Bronchial epithelial cell (primary cell): ENCODE results near the gene APOL4. TPM values are rescaled to one million over a fixed set of nuclear protein-coding genes. Genes with fewer than 3 reads are reported as not detected.

ENCODE experiments used
- DNase-seq: peaks from one replicate; pipeline ENCODE4 v3.0.0-alpha.2; 2010; ENCODE audit warnings: low read depth
- FAIRE-seq: peaks from 2 replicates; lab custom pipeline; 2011; peaks lifted over from hg19 to GRCh38; lab: Jason Lieb, UNC
- H3K27me3 ChIP-seq: 2 replicates; pipeline ENCODE4 v1.5.1; 2011; ENCODE audit warnings: low read length; ENCODE audit not compliant: control insufficient read depth, insufficient read depth
- H3K36me3 ChIP-seq: 2 replicates; pipeline ENCODE4 v1.5.1; 2011; ENCODE audit warnings: low read length; ENCODE audit not compliant: control insufficient read depth, insufficient read depth
- H3K4me3 ChIP-seq: 2 replicates; pipeline ENCODE4 v1.5.1; 2011; ENCODE audit warnings: mild to moderate bottlenecking, low read depth, low read length, control low read depth
- total RNA-seq: library from RNA; depleted of rRNA; stranded (reverse); fragments of >200 nt; gene quantifications from 2 replicates; pipeline ENCODE4 v1.2.1, GENCODE V29; 2014
- TF ChIP-seq, protein P1 (sequence below): IDR thresholded peaks from 2 replicates; pipeline ENCODE4 v1.5.1; 2011; ENCODE audit warnings: mild to moderate bottlenecking, moderate library complexity, low read length, control low read depth, inconsistent platforms; ENCODE audit not compliant: insufficient read depth, severe bottlenecking

Gene APOL4
- total RNA-seq, 1 donor from 2014 or later: under 0.01 TPM

DNA sequence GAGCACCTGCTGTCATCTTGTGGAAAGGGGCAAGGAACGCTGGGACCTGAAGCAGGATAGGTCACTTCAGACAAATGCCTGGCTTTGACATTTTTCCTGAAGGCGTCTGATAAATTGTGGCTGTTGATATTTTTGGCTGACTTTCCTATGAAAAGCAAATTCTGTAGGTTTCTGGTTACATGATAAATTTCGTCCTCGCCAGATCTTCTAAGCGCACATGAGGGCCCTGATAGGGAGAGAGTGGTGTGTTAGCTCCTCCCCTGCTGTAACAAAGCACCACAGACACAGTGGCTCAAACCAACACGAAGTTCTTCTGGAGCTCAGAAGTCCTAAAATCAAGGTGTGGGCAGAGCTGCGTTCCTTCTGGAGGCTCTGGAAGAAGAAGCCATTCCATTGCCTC lies 19.6 kb downstream of the APOL4 start:
- H3K36me3 ChIP-seq: no peaks in the 10 kb centered on the region
- FAIRE-seq (no peak), DNase-seq (no peak)
- TF ChIP-seq, protein P1, sequence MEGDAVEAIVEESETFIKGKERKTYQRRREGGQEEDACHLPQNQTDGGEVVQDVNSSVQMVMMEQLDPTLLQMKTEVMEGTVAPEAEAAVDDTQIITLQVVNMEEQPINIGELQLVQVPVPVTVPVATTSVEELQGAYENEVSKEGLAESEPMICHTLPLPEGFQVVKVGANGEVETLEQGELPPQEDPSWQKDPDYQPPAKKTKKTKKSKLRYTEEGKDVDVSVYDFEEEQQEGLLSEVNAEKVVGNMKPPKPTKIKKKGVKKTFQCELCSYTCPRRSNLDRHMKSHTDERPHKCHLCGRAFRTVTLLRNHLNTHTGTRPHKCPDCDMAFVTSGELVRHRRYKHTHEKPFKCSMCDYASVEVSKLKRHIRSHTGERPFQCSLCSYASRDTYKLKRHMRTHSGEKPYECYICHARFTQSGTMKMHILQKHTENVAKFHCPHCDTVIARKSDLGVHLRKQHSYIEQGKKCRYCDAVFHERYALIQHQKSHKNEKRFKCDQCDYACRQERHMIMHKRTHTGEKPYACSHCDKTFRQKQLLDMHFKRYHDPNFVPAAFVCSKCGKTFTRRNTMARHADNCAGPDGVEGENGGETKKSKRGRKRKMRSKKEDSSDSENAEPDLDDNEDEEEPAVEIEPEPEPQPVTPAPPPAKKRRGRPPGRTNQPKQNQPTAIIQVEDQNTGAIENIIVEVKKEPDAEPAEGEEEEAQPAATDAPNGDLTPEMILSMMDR: no peak
- H3K4me3 ChIP-seq: no peak overlapping the region
- H3K27me3 ChIP-seq: peaks cover 2% of the 10 kb centered on the region

DNA sequence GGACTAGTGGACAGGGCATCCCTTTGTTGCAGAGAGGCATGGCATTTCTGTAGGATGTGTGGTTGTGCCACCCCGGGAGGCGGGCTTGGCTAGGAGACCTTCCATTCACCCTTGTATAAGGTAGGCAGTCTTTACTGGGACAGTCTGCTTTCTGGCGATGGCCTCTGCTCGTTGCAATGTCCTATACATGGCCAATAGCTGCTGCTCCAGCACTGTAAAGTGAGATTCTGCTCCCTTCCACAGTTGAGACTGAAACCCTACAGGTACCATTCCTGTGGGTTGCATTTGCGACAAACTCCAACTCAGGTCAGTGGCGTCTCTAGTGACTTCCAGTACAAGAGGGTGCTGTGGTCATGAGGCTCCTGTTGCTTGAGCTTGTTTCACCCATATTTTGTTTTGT lies 20.7 kb downstream of the APOL4 start:
- FAIRE-seq: no peak
- H3K4me3 ChIP-seq: no peak overlapping the region
- TF ChIP-seq, protein P1: no peak
- no peak for DNase-seq
- no peaks in the 10 kb centered on the region for H3K36me3 ChIP-seq
- peaks cover 2% of the 10 kb centered on the region for H3K27me3 ChIP-seq

DNA sequence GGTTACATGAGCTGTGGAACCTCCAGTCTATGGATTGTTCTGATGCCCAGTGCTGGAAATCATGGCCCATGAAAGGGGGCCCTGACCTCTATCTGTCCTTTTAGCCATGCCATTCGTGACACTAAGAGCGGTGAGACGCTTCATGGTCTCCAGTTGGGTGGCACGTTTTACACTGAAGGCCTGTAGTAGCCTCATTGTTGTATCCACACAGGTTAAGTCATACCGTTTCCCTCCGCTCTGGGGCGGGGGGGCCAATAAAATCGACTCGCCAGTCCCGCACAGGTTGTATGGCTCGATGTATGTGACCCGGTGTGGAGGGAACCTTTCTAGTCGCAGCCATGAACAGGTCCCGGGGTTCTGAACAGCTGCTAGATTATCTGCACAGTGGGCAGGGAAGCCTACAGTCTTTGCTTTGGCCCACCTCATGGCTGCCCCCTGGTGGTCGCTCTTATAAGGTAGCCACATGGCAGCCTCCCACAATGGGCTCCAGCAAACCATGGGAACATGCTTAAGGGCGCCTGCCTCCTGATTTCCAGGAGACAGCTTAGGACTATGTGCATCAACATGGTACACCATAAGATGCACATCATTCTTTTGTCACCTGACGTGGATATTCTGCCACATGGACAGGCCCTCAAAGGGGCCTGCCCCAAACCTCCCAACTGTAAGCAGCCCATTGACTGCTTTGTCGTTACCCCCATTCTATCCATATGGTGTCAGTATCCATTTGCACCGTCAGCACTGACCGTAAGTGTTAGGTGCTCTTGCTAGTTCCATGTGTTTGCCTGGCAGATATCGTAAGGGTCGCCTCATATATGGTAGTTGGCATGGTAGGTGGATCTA lies 21.4 kb downstream of the APOL4 start:
- TF ChIP-seq, protein P1: peak; percentile 87
- Histone ChIP-seq H3K4me3 (no peak overlapping the region), H3K27me3 (peaks cover 2% of the 10 kb centered on the region), H3K36me3 (no peaks in the 10 kb centered on the region)
- DNase-seq: peak; percentile 37
- no peak for FAIRE-seq

DNA sequence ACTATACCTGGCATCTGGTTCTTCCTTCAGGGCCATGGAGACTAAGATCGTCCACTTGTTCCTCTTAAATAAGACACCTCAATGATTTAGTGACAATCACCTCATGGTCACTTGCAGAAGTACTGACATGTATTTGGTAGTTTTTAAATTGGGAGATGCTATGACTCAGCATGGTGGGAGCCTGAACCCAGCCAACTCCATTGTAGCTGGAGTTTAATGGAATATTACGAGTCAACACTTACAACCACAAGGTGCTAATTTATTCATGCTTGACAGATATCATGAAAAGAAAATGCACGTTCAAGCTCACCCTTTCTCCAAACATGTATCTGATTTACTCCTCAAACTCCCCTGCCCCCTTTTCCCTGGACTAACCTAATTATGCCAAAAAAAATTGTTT lies 24.4 kb downstream of the APOL4 start:
- FAIRE-seq: no peak
- DNase-seq: no peak
- TF ChIP-seq, protein P1: no peak
- H3K4me3 ChIP-seq: no peak overlapping the region
- H3K27me3 ChIP-seq: peaks cover 2% of the 10 kb centered on the region
- H3K36me3 ChIP-seq: no peaks in the 10 kb centered on the region

DNA sequence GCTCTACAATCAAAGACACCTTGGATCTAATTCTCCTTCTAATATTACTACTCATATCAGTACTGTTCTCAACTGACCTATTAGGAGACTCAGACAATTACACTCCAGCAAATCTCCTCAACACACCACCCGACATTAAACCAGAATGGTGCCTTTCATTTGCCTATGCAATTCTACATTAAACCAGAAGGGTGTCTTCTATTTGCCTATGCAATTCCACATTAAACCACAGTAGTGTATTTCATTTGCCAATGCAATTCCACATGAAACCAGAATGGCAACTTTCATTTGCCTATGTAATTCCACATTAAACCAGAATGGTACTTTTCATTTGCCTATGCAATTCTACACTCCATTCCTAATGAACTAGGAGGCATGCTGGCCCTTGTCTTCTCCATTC lies 25.7 kb downstream of the APOL4 start:
- H3K36me3 ChIP-seq: no peaks in the 10 kb centered on the region
- no peak overlapping the region for H3K4me3 ChIP-seq
- peaks cover 3% of the 10 kb centered on the region for H3K27me3 ChIP-seq
- FAIRE-seq (no peak), DNase-seq (no peak)
- TF ChIP-seq, protein P1: no peak

DNA sequence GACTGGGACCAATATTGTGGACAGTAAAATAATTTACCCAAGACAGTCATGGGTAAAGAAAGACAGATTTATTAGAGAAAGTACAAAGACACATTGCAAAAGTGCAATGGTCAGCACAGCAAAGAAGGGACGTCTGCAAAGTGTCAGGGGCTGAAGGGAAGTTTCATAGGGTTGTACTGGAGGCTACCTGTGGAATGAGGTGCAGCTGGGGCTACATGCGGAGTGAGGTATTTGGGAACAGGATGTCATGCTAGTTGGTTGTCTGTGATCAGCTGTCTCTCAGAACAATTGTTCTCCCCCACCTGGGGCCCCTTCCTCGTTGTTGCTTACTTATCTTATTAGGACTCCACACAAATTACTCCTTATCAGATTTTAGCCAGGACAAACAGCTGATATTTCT lies 29.7 kb downstream of the APOL4 start:
- TF ChIP-seq, protein P1: no peak
- no peak for FAIRE-seq
- H3K27me3 ChIP-seq: peaks cover 2% of the 10 kb centered on the region
- no peak for DNase-seq
- no peaks in the 10 kb centered on the region for H3K36me3 ChIP-seq
- H3K4me3 ChIP-seq: no peak overlapping the region
